ENCODE data around the gene SNX20.

The SNX20 gene

GRCh38 chr16:50644245-50644644 lies 36.9 kb downstream of the SNX20 start:
- ATAC-seq = no peak
- no peak for TF ChIP-seq ZNF565 (CRISPR knock-in tag; conservative IDR thresholded peaks at IDR 0.05; ENCODE audit: low read depth)
- no peak for TF ChIP-seq ZNF8 (CRISPR knock-in tag; IDR thresholded peaks at IDR 0.05)
- no peak for TF ChIP-seq POU6F1 (CRISPR knock-in tag; IDR thresholded peaks at IDR 0.05; ENCODE audit: borderline replicate concordance, low read depth)
- TF ChIP-seq ZFP3 (CRISPR knock-in tag; IDR thresholded peaks at IDR 0.05) = no peak
- no peak for TF ChIP-seq CSRNP3 (CRISPR knock-in tag; IDR thresholded peaks at IDR 0.05)
- no peak for TF ChIP-seq BACH2 (CRISPR knock-in tag; IDR thresholded peaks at IDR 0.05; ENCODE audit: borderline replicate concordance)
- TF ChIP-seq ESRRG (CRISPR knock-in tag; IDR thresholded peaks at IDR 0.05) = no peak
- TF ChIP-seq ZC3H10 (CRISPR knock-in tag; IDR thresholded peaks at IDR 0.05) = no peak
- TF ChIP-seq OSR1 (CRISPR knock-in tag; IDR thresholded peaks at IDR 0.05) = no peak
- no peak for TF ChIP-seq CSDC2 (CRISPR knock-in tag; IDR thresholded peaks at IDR 0.05)
- no peak for TF ChIP-seq ISL1 (CRISPR knock-in tag; IDR thresholded peaks at IDR 0.05)
- no peak for TF ChIP-seq SNAI2 (CRISPR knock-in tag; IDR thresholded peaks at IDR 0.05)
- TF ChIP-seq GLIS3 (CRISPR knock-in tag; IDR thresholded peaks at IDR 0.05) = no peak
- no peak for TF ChIP-seq RARB (CRISPR knock-in tag; IDR thresholded peaks at IDR 0.05)
- no peak for TF ChIP-seq PATZ1 (CRISPR knock-in tag; IDR thresholded peaks at IDR 0.05; ENCODE audit: borderline replicate concordance)
- no peak for TF ChIP-seq ARNTL (CRISPR knock-in tag; IDR thresholded peaks at IDR 0.05; ENCODE audit: borderline replicate concordance, low read depth)
- no peak for TF ChIP-seq ZNF70 (CRISPR knock-in tag; IDR thresholded peaks at IDR 0.05)

- TF ChIP-seq PATZ1 (CRISPR knock-in tag; IDR thresholded peaks at IDR 0.05; ENCODE audit: borderline replicate concordance) = no peak
- no peak for TF ChIP-seq TCF4 (CRISPR knock-in tag; IDR thresholded peaks at IDR 0.05; ENCODE audit: borderline replicate concordance)
- no peak for TF ChIP-seq ARNTL (CRISPR knock-in tag; IDR thresholded peaks at IDR 0.05; ENCODE audit: borderline replicate concordance, low read depth)
- TF ChIP-seq ZNF70 (CRISPR knock-in tag; IDR thresholded peaks at IDR 0.05) = no peak
- TF ChIP-seq OSR1 (CRISPR knock-in tag; IDR thresholded peaks at IDR 0.05) = no peak
- no peak for TF ChIP-seq GLIS3 (CRISPR knock-in tag; IDR thresholded peaks at IDR 0.05)
- no peak for TF ChIP-seq SNAI2 (CRISPR knock-in tag; IDR thresholded peaks at IDR 0.05)
- TF ChIP-seq PPARA (CRISPR knock-in tag; IDR thresholded peaks at IDR 0.05; ENCODE audit: borderline replicate concordance) = no peak
- TF ChIP-seq ZNF8 (CRISPR knock-in tag; IDR thresholded peaks at IDR 0.05) = no peak
- no peak for TF ChIP-seq CSRNP3 (CRISPR knock-in tag; IDR thresholded peaks at IDR 0.05)
- TF ChIP-seq CSDC2 (CRISPR knock-in tag; IDR thresholded peaks at IDR 0.05) = no peak
- no peak for TF ChIP-seq TSHZ2 (CRISPR knock-in tag; IDR thresholded peaks at IDR 0.05)
- TF ChIP-seq RARB (CRISPR knock-in tag; IDR thresholded peaks at IDR 0.05) = no peak
- TF ChIP-seq ZFP3 (CRISPR knock-in tag; IDR thresholded peaks at IDR 0.05) = no peak
- TF ChIP-seq ISL1 (CRISPR knock-in tag; IDR thresholded peaks at IDR 0.05) = no peak
- no peak for ATAC-seq
These were observed 37.9 kb downstream of the SNX20 start for GRCh38 chr16:50643192-50643591.

Measured in SK-N-SH treated with all-trans-retinoic acid at 6 μM for 48 hours (cell line).